WTC11 (cell line): ENCODE results near the gene AHR. TPM values are rescaled to one million over a fixed set of nuclear protein-coding genes. Genes with fewer than 3 reads are reported as not detected.
"Not testable (repeated sequence)": the region's sequence is repeated elsewhere in the genome, so short reads cannot be mapped to it uniquely, and the experiment has no call there.

Source experiments
- ATAC-seq: fragments of 200-7000 bp; cut with Tn5 transposase; 2 replicates; pipeline ENCODE4 v1.10.0; 2021; ENCODE audit warnings: mild to moderate bottlenecking, moderate library complexity
- CTCF ChIA-PET: fragments of 300-600 bp; sonication (Branson Sonifier 250); formaldehyde crosslinking; loops from one replicate; lab custom pipeline; 2021; ENCODE audit warnings: antibody characterized with exemption; lab: Charles Lee
- POLR2A ChIA-PET: fragments of 350-600 bp; sonication (Branson Sonifier 250); formaldehyde crosslinking; loops from one replicate; lab custom pipeline; 2021; ENCODE audit warnings: antibody characterized with exemption; lab: Charles Lee
- DNase-seq: peaks from one replicate; pipeline ENCODE4 v3.0.0; 2021; ENCODE audit warnings: low spot score
- H3K27ac Mint-ChIP-seq: 2 replicates; pipeline ENCODE4 v1.8.0; 2021; ENCODE audit warnings: mixed read lengths
- H3K27me3 Mint-ChIP-seq: 2 replicates; pipeline ENCODE4 v1.8.0; 2021; ENCODE audit warnings: low read depth, mild to moderate bottlenecking, moderate library complexity, mixed read lengths
- H3K36me3 Mint-ChIP-seq: 2 replicates; pipeline ENCODE4 v1.8.0; 2021; ENCODE audit warnings: mixed read lengths
- H3K4me1 Mint-ChIP-seq: 2 replicates; pipeline ENCODE4 v1.8.0; 2022; ENCODE audit warnings: mixed read lengths
- H3K4me3 Mint-ChIP-seq: 2 replicates; pipeline ENCODE4 v1.8.0; 2021; ENCODE audit warnings: mild to moderate bottlenecking, moderate library complexity, mixed read lengths
- H3K9me3 Mint-ChIP-seq: 2 replicates; pipeline ENCODE4 v1.8.0; 2021; ENCODE audit warnings: mixed read lengths
- ARID4B ChIP-seq: sonication (generic); formaldehyde crosslinking; IDR thresholded peaks from 2 replicates; pipeline ENCODE4 v1.8.0; 2023; ENCODE audit warnings: missing genetic modification reagents, mild to moderate bottlenecking, borderline replicate concordance
- ATF1 ChIP-seq: sonication (generic); formaldehyde crosslinking; IDR thresholded peaks from 2 replicates; pipeline ENCODE4 v1.8.1; 2023; ENCODE audit warnings: mild to moderate bottlenecking, moderate library complexity, missing genetic modification reagents
- CBFB ChIP-seq: sonication (generic); formaldehyde crosslinking; IDR thresholded peaks from 2 replicates; pipeline ENCODE4 v1.8.1; 2022; ENCODE audit warnings: mild to moderate bottlenecking, low read depth, missing genetic modification reagents
- CDX4 ChIP-seq: fragments of 250-450 bp; sonication (Bioruptor Pico); IDR thresholded peaks from 2 replicates; pipeline ENCODE4 v1.9.0; 2021; ENCODE audit warnings: moderate library complexity, mild to moderate bottlenecking, inconsistent platforms, borderline replicate concordance
- CREM ChIP-seq: sonication (generic); formaldehyde crosslinking; IDR thresholded peaks from 2 replicates; pipeline ENCODE4 v1.8.1; 2022; ENCODE audit warnings: mild to moderate bottlenecking, missing genetic modification reagents, moderate library complexity
- CTCF ChIP-seq: fragments of 200-600 bp; IDR thresholded peaks from 2 replicates; pipeline ENCODE4 v1.8.0; 2022; ENCODE audit warnings: antibody characterized with exemption
- ETV6 ChIP-seq: sonication (generic); formaldehyde crosslinking; IDR thresholded peaks from 2 replicates; pipeline ENCODE4 v1.8.1; 2022; ENCODE audit warnings: mild to moderate bottlenecking, missing genetic modification reagents
- GRHL2 ChIP-seq: fragments of 250-450 bp; sonication (Bioruptor Pico); IDR thresholded peaks from 2 replicates; pipeline ENCODE4 v1.8.0; 2022; ENCODE audit warnings: mild to moderate bottlenecking, moderate library complexity; ENCODE audit not compliant: insufficient replicate concordance, severe bottlenecking
- IRF1 ChIP-seq: sonication (generic); formaldehyde crosslinking; IDR thresholded peaks from 2 replicates; pipeline ENCODE4 v1.8.0; 2023; ENCODE audit warnings: missing genetic modification reagents
- MYBL2 ChIP-seq: sonication (generic); formaldehyde crosslinking; IDR thresholded peaks from 2 replicates; pipeline ENCODE4 v1.8.1; 2023; ENCODE audit warnings: mild to moderate bottlenecking, moderate library complexity, missing genetic modification reagents
- NFATC4 ChIP-seq: fragments of 250-450 bp; sonication (Bioruptor Pico); IDR thresholded peaks from 2 replicates; pipeline ENCODE4 v1.9.0; 2021; ENCODE audit warnings: mild to moderate bottlenecking
- NR1H2 ChIP-seq: sonication (generic); formaldehyde crosslinking; IDR thresholded peaks from 2 replicates; pipeline ENCODE4 v1.9.0; 2021; ENCODE audit warnings: mild to moderate bottlenecking, moderate library complexity, missing genetic modification reagents
- ZNF138 ChIP-seq: sonication (generic); formaldehyde crosslinking; conservative IDR thresholded peaks from 2 replicates; pipeline ENCODE4 v1.8.1; 2022; ENCODE audit warnings: mild to moderate bottlenecking, moderate library complexity, missing genetic modification reagents
- ZNF396 ChIP-seq: fragments of 250-450 bp; sonication (Bioruptor Pico); IDR thresholded peaks from 2 replicates; pipeline ENCODE4 v1.8.0; 2021; ENCODE audit warnings: mild to moderate bottlenecking, moderate library complexity, borderline replicate concordance
- total RNA-seq: library from RNA; stranded (reverse); gene quantifications from 3 replicates; pipeline ENCODE4 v1.2.3, GENCODE V29; 2021
- TF ChIP-seq, protein P1 (sequence below): sonication (generic); formaldehyde crosslinking; IDR thresholded peaks from 2 replicates; pipeline ENCODE4 v1.8.1; 2022; ENCODE audit warnings: low read depth, mild to moderate bottlenecking, moderate library complexity, missing genetic modification reagents, borderline replicate concordance

AHR gene
- total RNA-seq, 1 experiment from 2014 or later, result 5.8 TPM

DNA sequence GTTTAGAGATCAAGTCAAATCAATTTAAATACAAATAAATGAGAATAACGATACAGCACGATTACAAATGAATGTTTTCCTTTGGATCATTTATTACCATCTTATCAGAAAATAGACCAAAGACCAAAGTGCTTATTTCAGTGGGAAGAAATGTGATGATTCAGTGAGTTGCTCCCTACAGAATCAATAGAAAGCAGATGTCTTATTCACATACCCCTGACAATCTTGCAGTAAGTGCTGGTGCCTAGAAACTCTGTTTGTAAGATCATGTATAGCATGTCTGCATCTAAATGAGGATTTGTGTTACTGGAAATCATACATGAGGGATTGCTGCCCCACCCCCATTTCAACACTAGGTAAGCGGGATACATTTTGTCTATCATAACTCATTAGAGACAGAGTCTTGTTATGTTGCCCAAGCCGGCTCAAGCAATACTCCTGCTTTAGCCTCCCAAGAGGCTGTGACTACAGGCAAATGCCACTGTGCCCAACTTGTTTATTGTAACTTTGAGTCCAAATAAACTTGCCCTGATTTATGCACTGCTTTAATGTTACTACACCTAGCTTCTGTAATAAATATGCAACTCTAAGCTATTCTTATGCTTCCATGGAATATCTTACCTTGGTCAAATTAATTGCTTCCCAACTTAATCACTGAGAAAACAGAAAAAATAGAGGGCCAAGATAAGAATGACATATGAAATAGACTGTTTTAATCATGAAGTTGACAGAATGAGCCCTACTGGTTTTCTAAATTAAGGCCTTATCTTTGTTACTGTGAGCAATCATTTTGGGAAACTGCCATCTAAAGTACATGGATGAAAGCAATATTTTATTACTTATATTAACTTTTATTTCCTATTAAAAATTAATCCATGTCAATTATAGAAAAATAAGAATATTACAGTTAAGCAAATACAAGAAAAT is 82.5 kb downstream of the AHR start (continued):
- TF ChIP-seq ARID4B (CRISPR knock-in tag), result no peak
- TF ChIP-seq, all 79 proteins: peak for 0

- CTCF ChIA-PET, H3K27me3 Mint-ChIP-seq, DNase-seq: not testable (repeated sequence)
These were observed 84.2 kb downstream of the AHR start for GRCh38 chr7:17382408-17383354.

GRCh38 chr7:17384400-17384799 is 85.9 kb downstream of the AHR start:
- TF ChIP-seq CTCF (no peak), CDX4 (CRISPR knock-in tag) (no peak), ZNF138 (no peak), ETV6 (CRISPR knock-in tag) (no peak), CBFB (no peak), ATF1 (no peak), MYBL2 (CRISPR knock-in tag) (no peak), IRF1 (CRISPR knock-in tag) (no peak), GRHL2 (CRISPR knock-in tag) (no peak), ZNF396 (CRISPR knock-in tag) (no peak), CREM (CRISPR knock-in tag) (no peak), NFATC4 (no peak), NR1H2 (CRISPR knock-in tag) (no peak)
- TF ChIP-seq, protein P1, sequence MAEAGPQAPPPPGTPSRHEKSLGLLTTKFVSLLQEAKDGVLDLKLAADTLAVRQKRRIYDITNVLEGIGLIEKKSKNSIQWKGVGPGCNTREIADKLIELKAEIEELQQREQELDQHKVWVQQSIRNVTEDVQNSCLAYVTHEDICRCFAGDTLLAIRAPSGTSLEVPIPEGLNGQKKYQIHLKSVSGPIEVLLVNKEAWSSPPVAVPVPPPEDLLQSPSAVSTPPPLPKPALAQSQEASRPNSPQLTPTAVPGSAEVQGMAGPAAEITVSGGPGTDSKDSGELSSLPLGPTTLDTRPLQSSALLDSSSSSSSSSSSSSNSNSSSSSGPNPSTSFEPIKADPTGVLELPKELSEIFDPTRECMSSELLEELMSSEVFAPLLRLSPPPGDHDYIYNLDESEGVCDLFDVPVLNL (CRISPR knock-in tag), result no peak
- Mint-ChIP-seq H3K27me3 (no peaks in the 10 kb centered on the region), H3K9me3 (peaks cover 8% of the 10 kb centered on the region), H3K27ac (peak overlapping the region; percentile 1), H3K4me1 (peaks cover 47% of the 10 kb centered on the region), H3K4me3 (no peak overlapping the region), H3K36me3 (peaks cover 12% of the 10 kb centered on the region)
- CTCF ChIA-PET, result no interaction called here
- ATAC-seq, result peak; percentile 59
- no peak for DNase-seq
- POLR2A ChIA-PET, result no interaction called here

More at GRCh38 chr7:17382408-17383354, 84.2 kb downstream of the AHR start:
- H3K9me3 Mint-ChIP-seq, H3K27ac Mint-ChIP-seq, ATAC-seq, H3K4me3 Mint-ChIP-seq, POLR2A ChIA-PET, H3K36me3 Mint-ChIP-seq: not testable (repeated sequence)
- H3K4me1 Mint-ChIP-seq, result peaks cover 42% of the 10 kb centered on the region
